Stimulated activated CD8-positive, alpha-beta memory T cell treated with anti-CD3 and anti-CD28 coated beads, Interleukin-15, amount 100 ng/mL, for 4 hours (primary cell): Measurements from ENCODE around the gene COMMD10.
"Not testable (repeated sequence)": the region's sequence is repeated elsewhere in the genome, so short reads cannot be mapped to it uniquely, and the experiment has no call there.

ENCODE experiments used
- DNase-seq, 2 donors: peaks; one replicate each; pipeline ENCODE4 v3.0.0-alpha.2; 2020; ENCODE audit warnings: low read depth in 2 of 2

COMMD10 gene

GRCh38 chr5:116084871-116085715 lies at the start of gene COMMD10:
COMMD10 (plus strand) TSS chr5:116085025.
- DNase-seq: peak; percentile 72 to 75

GRCh38 chr5:116035123-116035522 lies 49.7 kb upstream of the COMMD10 start:
- no peak for DNase-seq

DNA sequence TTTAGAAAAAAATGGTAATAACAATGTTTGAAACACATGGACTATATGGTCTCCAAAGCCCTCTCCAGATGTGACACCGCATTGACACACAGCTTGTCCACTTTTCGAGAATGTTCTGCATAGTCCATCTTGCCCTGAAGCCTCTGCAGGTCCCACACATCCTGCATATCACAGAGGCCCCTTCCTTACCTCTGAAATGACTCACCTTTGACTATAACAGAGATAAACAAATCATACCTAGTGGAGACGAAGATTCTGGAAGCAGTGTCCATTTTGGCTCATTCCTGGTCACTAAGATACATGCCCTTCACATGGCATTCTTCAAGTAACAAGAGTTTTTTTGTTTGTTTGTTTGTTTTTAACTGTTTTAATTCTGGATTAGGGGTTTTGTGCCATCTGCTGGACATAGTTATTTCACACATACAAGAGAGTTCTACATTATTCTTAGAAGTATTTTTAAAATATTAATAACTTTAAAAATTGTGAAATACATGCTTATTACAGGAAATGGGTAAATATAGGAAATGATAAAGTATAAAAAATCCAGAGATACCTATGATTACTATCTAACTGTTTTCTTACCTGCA lies 47.5 kb upstream of the COMMD10 start:
- DNase-seq: no peak

- DNase-seq: no peak
Measured at GRCh38 chr5:116038817-116039216, 46.0 kb upstream of the COMMD10 start.

DNA sequence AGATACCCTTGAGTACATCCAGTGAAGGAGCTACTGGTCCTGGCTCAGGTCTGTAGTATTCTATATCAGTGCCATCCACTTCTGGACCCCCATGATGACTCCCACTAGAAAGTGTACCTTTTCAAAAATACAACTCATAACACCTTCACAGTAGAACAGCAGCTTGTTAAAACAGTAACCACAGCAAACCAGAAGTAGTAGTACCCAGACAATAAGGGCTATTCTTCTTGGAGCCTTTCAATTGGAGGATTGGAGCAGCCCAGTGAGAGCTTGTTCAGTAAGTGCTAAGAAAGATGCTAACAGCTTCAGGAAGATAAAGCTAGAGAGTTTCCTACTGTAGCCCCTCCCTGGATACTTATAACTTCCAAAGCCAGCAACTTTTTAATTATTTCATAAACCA lies 42.5 kb upstream of the COMMD10 start:
- no peak for DNase-seq

DNA sequence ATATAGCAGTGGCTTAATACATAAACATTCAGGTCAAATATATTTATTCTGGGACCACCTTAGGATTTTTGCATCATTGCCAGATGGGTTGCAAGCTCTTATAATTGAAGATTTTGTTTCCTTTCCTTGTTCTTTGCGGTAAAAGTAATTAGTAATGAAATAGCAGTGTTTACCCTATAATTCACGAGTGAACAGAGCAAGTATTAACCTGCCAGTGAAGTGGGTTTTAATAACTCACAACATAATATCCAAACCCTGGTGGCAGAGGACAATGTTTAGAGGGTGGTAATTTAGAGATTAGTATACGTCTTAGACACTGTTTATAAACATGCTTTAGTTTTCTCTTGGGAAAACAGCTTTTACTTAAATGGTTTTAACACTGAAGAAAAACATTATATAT lies 40.8 kb upstream of the COMMD10 start:
- DNase-seq: no peak

DNA sequence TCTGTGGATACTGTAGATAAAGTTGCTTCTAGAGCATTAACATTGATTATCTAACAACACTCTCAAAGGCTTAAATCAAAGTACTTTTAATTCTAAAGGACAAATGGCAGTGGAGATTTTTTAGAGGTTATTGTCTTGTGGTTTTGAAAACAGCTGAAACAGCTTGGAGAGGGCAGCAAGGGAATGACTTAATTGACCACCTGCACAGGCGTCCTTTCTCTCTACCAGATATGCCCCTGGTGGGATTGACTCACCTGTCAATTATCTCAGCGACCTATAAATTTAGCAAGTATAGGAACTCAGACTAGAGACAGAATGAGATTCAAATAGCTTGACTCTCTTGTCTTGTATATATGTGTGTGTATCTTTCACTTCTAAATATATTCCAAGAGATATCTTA lies 39.0 kb upstream of the COMMD10 start:
- DNase-seq: no peak

- DNase-seq: no peak
Measured at GRCh38 chr5:116046261-116046660, 38.6 kb upstream of the COMMD10 start.

DNA sequence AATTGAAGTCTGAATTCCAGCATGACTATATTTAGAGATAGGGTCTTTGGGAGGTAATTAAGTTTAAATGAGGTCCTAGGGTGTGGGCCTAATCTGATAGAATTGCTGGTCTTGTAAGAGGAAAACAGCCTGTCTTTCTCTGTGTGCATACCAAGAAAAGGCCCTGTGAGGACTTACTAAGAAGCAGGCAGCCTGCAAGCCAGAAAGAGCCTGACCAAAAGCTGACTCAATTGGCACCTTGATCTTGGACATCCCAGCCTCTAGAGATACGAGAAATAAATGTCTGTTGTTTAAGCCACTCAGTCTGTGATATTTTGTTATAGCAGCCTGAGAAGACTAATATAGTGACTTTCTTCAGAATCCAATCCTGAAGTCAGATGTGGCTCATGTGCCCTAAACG lies 38.0 kb upstream of the COMMD10 start:
- DNase-seq: no peak

GRCh38 chr5:116058346-116058936 lies 26.4 kb upstream of the COMMD10 start:
- no peak for DNase-seq

DNA sequence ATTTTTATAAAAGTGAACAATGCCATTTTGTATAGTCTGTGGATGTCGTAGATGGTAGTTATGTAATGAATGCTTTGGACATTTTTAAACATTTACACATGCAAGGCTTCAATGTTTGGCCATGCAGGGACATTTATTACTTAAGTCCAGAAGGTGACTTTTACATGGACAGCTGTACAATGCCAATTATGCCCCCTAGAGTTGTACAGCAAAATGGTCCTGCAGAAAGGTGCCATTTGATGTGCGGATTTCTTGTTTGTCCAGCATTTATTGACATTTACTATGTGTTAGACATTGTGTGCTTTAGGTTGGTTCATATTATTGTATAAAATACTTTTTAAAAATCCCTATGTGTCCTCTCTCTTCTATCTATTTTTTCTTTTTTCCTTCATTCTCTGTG lies 22.5 kb upstream of the COMMD10 start:
- DNase-seq: no peak

DNA sequence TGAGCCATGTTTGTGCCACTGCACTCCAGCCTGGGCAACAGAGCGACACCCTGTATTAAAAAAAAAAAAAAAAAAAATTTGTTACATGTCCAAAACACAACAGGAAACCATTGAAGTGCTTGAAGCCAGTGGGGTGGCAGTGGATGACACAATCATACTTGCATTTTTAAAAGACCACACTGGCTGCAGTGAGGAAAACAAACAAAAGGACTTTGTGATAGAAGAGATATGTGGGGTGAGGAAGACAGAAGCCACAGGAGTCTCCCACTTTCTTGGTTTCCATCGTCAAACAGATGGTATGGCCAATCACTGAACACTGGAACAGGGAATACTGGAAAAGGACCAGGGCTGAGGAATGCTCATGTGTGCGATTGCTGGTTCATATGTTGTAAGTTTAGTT lies 20.9 kb upstream of the COMMD10 start:
- no peak for DNase-seq

GRCh38 chr5:116068028-116068632 lies 16.7 kb upstream of the COMMD10 start:
- DNase-seq: no peak

- DNase-seq: no peak
Measured at GRCh38 chr5:116071211-116071610, 13.6 kb upstream of the COMMD10 start.

DNA sequence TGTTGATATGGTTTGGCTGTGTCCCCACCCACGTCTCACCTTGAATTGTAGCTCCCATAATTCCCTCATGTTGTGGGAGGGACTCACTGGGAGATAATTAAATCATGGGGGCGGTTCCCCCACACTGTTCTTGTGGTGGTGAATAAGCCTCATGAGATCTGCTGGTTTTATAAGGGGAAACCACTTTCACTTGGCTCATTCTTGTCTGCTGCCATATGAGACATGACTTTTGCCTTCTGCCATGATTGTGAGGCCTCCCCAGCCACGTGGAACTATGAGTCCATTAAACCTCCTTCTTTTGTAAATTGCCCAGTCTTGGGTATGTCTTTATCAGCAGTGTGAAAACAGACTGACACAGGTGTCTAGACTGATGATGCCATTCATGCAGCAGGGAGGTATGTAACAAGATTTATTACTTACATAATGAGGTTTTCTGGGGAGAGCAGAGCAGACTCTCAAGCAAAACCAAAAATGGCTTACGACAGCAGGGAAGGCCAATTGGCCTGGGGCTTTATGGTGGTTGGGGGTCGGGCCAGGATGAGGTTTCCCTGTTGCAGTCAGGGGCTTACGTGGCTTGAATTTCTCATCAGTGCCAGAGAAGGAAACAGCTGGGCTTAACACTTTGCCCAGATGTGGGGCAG lies 9.5 kb upstream of the COMMD10 start:
- no peak for DNase-seq

GRCh38 chr5:116076496-116076895 lies 8.3 kb upstream of the COMMD10 start:
- DNase-seq: no peak

- DNase-seq: no peak
Measured at GRCh38 chr5:116078199-116078598, 6.6 kb upstream of the COMMD10 start.

- DNase-seq: no peak
Measured at GRCh38 chr5:116084287-116084691, 536 bp upstream of the COMMD10 start.

- not testable (repeated sequence) for DNase-seq
Measured at GRCh38 chr5:116086309-116086708, 1.5 kb downstream of the COMMD10 start.

GRCh38 chr5:116088062-116088461 lies 3.2 kb downstream of the COMMD10 start:
- DNase-seq: no peak

DNA sequence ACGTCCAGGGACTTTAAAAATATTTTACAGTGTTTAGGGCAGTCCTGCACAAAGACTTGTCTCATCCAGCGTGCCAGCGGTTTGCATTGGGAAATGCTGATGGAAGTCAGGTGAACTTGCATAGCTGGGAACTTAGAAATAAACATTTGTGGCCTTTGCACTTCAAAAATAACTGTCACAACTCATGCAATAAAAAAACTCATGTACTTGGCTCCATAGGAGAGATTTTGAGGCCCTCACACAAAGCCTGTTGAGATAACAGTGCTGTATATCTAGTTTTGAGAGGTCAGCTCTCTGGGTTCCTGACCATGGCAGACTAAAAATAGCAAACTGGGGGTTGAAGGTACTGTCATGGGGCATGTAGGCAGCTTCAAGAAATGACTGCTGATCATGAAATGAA lies 5.5 kb downstream of the COMMD10 start:
- DNase-seq: no peak

- no peak for DNase-seq
Measured at GRCh38 chr5:116091416-116091815, 6.6 kb downstream of the COMMD10 start.
